Measurements from ENCODE around the gene SNRPD3.
"Not testable (repeated sequence)": the region's sequence is repeated elsewhere in the genome, so short reads cannot be mapped to it uniquely, and the experiment has no call there.

The SNRPD3 gene

GRCh38 chr22:24532075-24532474 lies 23.7 kb upstream of the SNRPD3 start:
- DNase-seq (ENCODE audit: low read depth in 3 of 3), result no peak

GRCh38 chr22:24535348-24535747 lies 20.5 kb upstream of the SNRPD3 start:
- no peak for DNase-seq (ENCODE audit: low read depth in 3 of 3)

GRCh38 chr22:24536089-24536488 lies 19.7 kb upstream of the SNRPD3 start:
- no peak for DNase-seq (ENCODE audit: low read depth in 3 of 3)

- no peak for DNase-seq (ENCODE audit: low read depth in 3 of 3)
These were observed 15.3 kb upstream of the SNRPD3 start for GRCh38 chr22:24540470-24540869.

GRCh38 chr22:24541681-24542515 lies 13.9 kb upstream of the SNRPD3 start:
- no peak for DNase-seq (ENCODE audit: low read depth in 3 of 3)

GRCh38 chr22:24542641-24543040 lies 13.2 kb upstream of the SNRPD3 start:
- no peak for DNase-seq (ENCODE audit: low read depth in 3 of 3)

- no peak for DNase-seq (ENCODE audit: low read depth in 3 of 3)
These were observed 12.6 kb upstream of the SNRPD3 start for GRCh38 chr22:24543185-24543601.

GRCh38 chr22:24543679-24544243 lies 12.0 kb upstream of the SNRPD3 start:
- no peak for DNase-seq (ENCODE audit: low read depth in 3 of 3)

- no peak for DNase-seq (ENCODE audit: low read depth in 3 of 3)
These were observed 7.0 kb upstream of the SNRPD3 start for GRCh38 chr22:24548812-24549211.

- DNase-seq (ENCODE audit: low read depth in 3 of 3), result no peak
These were observed 5.5 kb upstream of the SNRPD3 start for GRCh38 chr22:24550028-24550901.

GRCh38 chr22:24550902-24551435 lies 4.8 kb upstream of the SNRPD3 start:
- DNase-seq (ENCODE audit: low read depth in 3 of 3), result no peak

GRCh38 chr22:24552503-24553286 lies 3.1 kb upstream of the SNRPD3 start:
- DNase-seq (ENCODE audit: low read depth in 3 of 3), result not testable (repeated sequence)

- DNase-seq (ENCODE audit: low read depth in 3 of 3), result no peak
These were observed 2.0 kb upstream of the SNRPD3 start for GRCh38 chr22:24553597-24554312.

GRCh38 chr22:24554313-24555164 lies 1.3 kb upstream of the SNRPD3 start, which contains the start of gene GUCD1:
Gene GUCD1 (minus strand): TSS chr22:24555138. CDS start chr22:24554991, 147 bp downstream.
- peak in 2 of 3 donors; percentile 3 to 13 for DNase-seq (ENCODE audit: low read depth in 3 of 3)

GRCh38 chr22:24559471-24559870 lies 3.7 kb downstream of the SNRPD3 start:
- no peak for DNase-seq (ENCODE audit: low read depth in 3 of 3)

GRCh38 chr22:24563246-24563645 lies 7.4 kb downstream of the SNRPD3 start:
- no peak for DNase-seq (ENCODE audit: low read depth in 3 of 3)

- no peak for DNase-seq (ENCODE audit: low read depth in 3 of 3)
These were observed 8.7 kb downstream of the SNRPD3 start for GRCh38 chr22:24564376-24565058.

- no peak for DNase-seq (ENCODE audit: low read depth in 3 of 3)
These were observed 9.3 kb downstream of the SNRPD3 start for GRCh38 chr22:24565077-24565476.

- no peak for DNase-seq (ENCODE audit: low read depth in 3 of 3)
These were observed 11.2 kb downstream of the SNRPD3 start for GRCh38 chr22:24566899-24567511.
